MM.1S (cell line): ENCODE measurements around the gene WNT2B.
"Not testable (repeated sequence)": the region's sequence is repeated elsewhere in the genome, so short reads cannot be mapped to it uniquely, and the experiment has no call there.

Experiments
- CTCF ChIP-seq: fragments of 300-600 bp; sonication (generic); IDR thresholded peaks from 2 replicates; pipeline ENCODE4 v1.5.1; 2016; ENCODE audit warnings: antibody characterized with exemption, low read length, mixed read lengths
- EZH2 ChIP-seq: fragments of 300-600 bp; sonication (generic); optimal IDR thresholded peaks from 2 replicates; pipeline ENCODE3; 2017; ENCODE audit warnings: low read depth, mild to moderate bottlenecking, antibody characterized with exemption, low read length, mixed read lengths

DNA sequence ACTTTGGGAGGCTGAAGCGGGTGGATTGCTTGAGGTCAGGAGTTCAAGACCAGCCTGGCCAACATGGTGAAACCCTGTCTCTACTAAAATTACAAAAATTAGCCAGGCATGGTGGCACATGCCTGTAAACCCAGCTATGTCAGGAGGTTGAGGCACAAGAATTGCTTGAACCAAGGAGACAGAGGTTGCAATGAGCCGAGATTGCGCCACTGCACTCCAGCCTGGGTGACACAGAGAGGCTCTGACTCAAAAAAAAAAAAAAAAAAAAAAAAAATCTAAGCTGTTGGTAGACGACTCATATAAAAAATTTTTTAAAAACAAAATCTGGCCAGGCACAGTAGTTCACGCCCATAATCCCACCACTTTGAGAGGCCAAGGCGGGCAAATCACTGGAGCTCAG lies 21.1 kb upstream of the WNT2B start:
- not testable (repeated sequence) for TF ChIP-seq CTCF, EZH2
